IMR-90 (cell line): ENCODE data around the gene YPEL3. TPM values are rescaled to one million over a fixed set of nuclear protein-coding genes. Genes with fewer than 3 reads are reported as not detected.

Experiments used
- ATAC-seq: fragments of 200-7000 bp; cut with Tn5 transposase; 2 replicates; pipeline ENCODE4 v1.9.1; 2020; ENCODE audit warnings: low read depth, mild to moderate bottlenecking, moderate library complexity
- BruUV-seq: library from RNA; stranded (reverse); fragments of 400-500 nt; replicated peaks from 2 replicates; lab custom pipeline; 2021; lab: Mats Ljungman, UMichigan
- CTCF ChIA-PET: fragments of 300-600 bp; formaldehyde crosslinking; extraction: SDS; loops from one replicate; lab custom pipeline; 2021; ENCODE audit warnings: antibody characterized with exemption; lab: Yijun Ruan, JAX
- POLR2A ChIA-PET: fragments of 300-600 bp; sonication (Branson Sonifier 250); formaldehyde crosslinking; loops from one replicate; lab custom pipeline; 2022; ENCODE audit warnings: antibody characterized with exemption; ENCODE audit not compliant: unreplicated experiment; lab: Charles Lee
- DNase-seq: peaks from one replicate; pipeline ENCODE4 v3.0.0; 2013
- H2AFZ ChIP-seq: replicated peaks from 2 replicates; pipeline ENCODE3; 2013; ENCODE audit warnings: low read length, mild to moderate bottlenecking; ENCODE audit not compliant: poor library complexity
- H2AK5ac ChIP-seq: 2 replicates; pipeline ENCODE4 v1.6.1; 2013; ENCODE audit warnings: low read depth, low read length, inconsistent platforms
- H2AK9ac ChIP-seq: replicated peaks from 2 replicates; pipeline ENCODE3; 2013; ENCODE audit warnings: mild to moderate bottlenecking, low read depth, low read length, moderate library complexity; ENCODE audit not compliant: poor library complexity
- H2BK120ac ChIP-seq: 2 replicates; pipeline ENCODE4 v1.6.1; 2013; ENCODE audit warnings: low read depth, low read length, inconsistent platforms
- H2BK15ac ChIP-seq: 3 replicates; pipeline ENCODE4 v1.6.1; 2013; ENCODE audit warnings: low read depth, low read length, inconsistent platforms
- H2BK20ac ChIP-seq: 2 replicates; pipeline ENCODE4 v1.6.1; 2013; ENCODE audit warnings: low read depth, mild to moderate bottlenecking, inconsistent platforms, low read length, moderate library complexity
- H2BK5ac ChIP-seq: 2 replicates; pipeline ENCODE4 v1.6.1; 2013; ENCODE audit warnings: mild to moderate bottlenecking, low read depth, low read length, inconsistent platforms; ENCODE audit not compliant: poor library complexity, severe bottlenecking
- H3K14ac ChIP-seq: replicated peaks from 2 replicates; pipeline ENCODE4 v1.6.1; 2013; ENCODE audit warnings: low read depth, low read length, inconsistent platforms
- H3K18ac ChIP-seq: 2 replicates; pipeline ENCODE4 v1.6.1; 2013; ENCODE audit warnings: low read depth, low read length, control low read depth
- H3K23ac ChIP-seq: 2 replicates; pipeline ENCODE4 v1.6.1; 2013; ENCODE audit warnings: low read depth, low read length, inconsistent platforms
- H3K27ac ChIP-seq: 2 replicates; pipeline ENCODE4 v1.5.1; 2013; ENCODE audit warnings: mild to moderate bottlenecking, control low read depth, low read length; ENCODE audit not compliant: insufficient read depth
- H3K27me3 ChIP-seq: 2 replicates; pipeline ENCODE4 v1.6.1; 2013; ENCODE audit warnings: low read length; ENCODE audit not compliant: control insufficient read depth, insufficient read depth
- H3K36me3 ChIP-seq: 2 replicates; pipeline ENCODE4 v1.6.1; 2013; ENCODE audit warnings: low read length, mixed read lengths; ENCODE audit not compliant: control insufficient read depth, insufficient read depth
- H3K4ac ChIP-seq: 2 replicates; pipeline ENCODE4 v1.6.1; 2013; ENCODE audit warnings: low read depth, low read length, inconsistent platforms
- H3K4me1 ChIP-seq: 2 replicates; pipeline ENCODE4 v1.6.1; 2013; ENCODE audit warnings: low read length, mixed read lengths; ENCODE audit not compliant: control insufficient read depth, insufficient read depth
- H3K4me2 ChIP-seq: 2 replicates; pipeline ENCODE4 v1.6.1; 2013; ENCODE audit warnings: low read depth, mild to moderate bottlenecking, control low read depth, low read length, moderate library complexity
- H3K4me3 ChIP-seq: 2 replicates; pipeline ENCODE4 v1.5.1; 2013; ENCODE audit warnings: low read depth, mild to moderate bottlenecking, control low read depth, low read length, moderate library complexity; ENCODE audit not compliant: insufficient read depth
- H3K56ac ChIP-seq: 2 replicates; pipeline ENCODE4 v1.6.1; 2013; ENCODE audit warnings: low read length, inconsistent platforms; ENCODE audit not compliant: insufficient read depth; ENCODE audit errors: extremely low read depth
- H3K79me1 ChIP-seq, 2 experiments: 2 replicates each; pipeline ENCODE4 v1.6.1; 2013; ENCODE audit warnings: low read length in 2 of 2, inconsistent platforms in 1 of 2, low read depth in 1 of 2
- H3K9ac ChIP-seq: 2 replicates; pipeline ENCODE4 v1.6.1; 2013; ENCODE audit warnings: low read depth, low read length, control low read depth
- H3K9me1 ChIP-seq: 2 replicates; pipeline ENCODE4 v1.6.1; 2013; ENCODE audit warnings: low read length, inconsistent platforms; ENCODE audit not compliant: insufficient read depth
- H3K9me3 ChIP-seq: 2 replicates; pipeline ENCODE4 v1.6.1; 2013; ENCODE audit warnings: low read length; ENCODE audit not compliant: control insufficient read depth, insufficient read depth
- H4K20me1 ChIP-seq: 2 replicates; pipeline ENCODE4 v1.6.1; 2013; ENCODE audit warnings: low read length, inconsistent platforms; ENCODE audit not compliant: insufficient read depth
- H4K5ac ChIP-seq: 2 replicates; pipeline ENCODE4 v1.6.1; 2013; ENCODE audit warnings: mild to moderate bottlenecking, low read depth, low read length, control low read depth
- H4K8ac ChIP-seq, 2 experiments: 2 replicates each; pipeline ENCODE4 v1.6.1; 2013; ENCODE audit warnings: low read depth in 2 of 2, low read length in 2 of 2, control low read depth in 1 of 2, inconsistent platforms in 1 of 2
- H4K91ac ChIP-seq: 2 replicates; pipeline ENCODE4 v1.6.1; 2013; ENCODE audit warnings: low read depth, low read length, inconsistent platforms; ENCODE audit not compliant: insufficient read depth
- BHLHE40 ChIP-seq: fragments of 150-350 bp; IDR thresholded peaks from 2 replicates; pipeline ENCODE4 v1.6.1; 2016; ENCODE audit warnings: mild to moderate bottlenecking, low read depth, low read length
- CEBPB ChIP-seq: IDR thresholded peaks from 2 replicates; pipeline ENCODE4 v1.6.1; 2012; ENCODE audit warnings: low read depth, low read length, improper control_type of control experiment
- CHD1 ChIP-seq: IDR thresholded peaks from 2 replicates; pipeline ENCODE4 v1.6.1; 2012; ENCODE audit warnings: low read depth, low read length, improper control_type of control experiment
- FOS ChIP-seq: fragments of 150-350 bp; IDR thresholded peaks from 2 replicates; pipeline ENCODE4 v1.6.1; 2016; ENCODE audit warnings: low read depth, low read length
- MAFK ChIP-seq: IDR thresholded peaks from 2 replicates; pipeline ENCODE4 v1.6.1; 2012; ENCODE audit warnings: low read depth, low read length, improper control_type of control experiment
- MAZ ChIP-seq: IDR thresholded peaks from 2 replicates; pipeline ENCODE4 v1.6.1; 2012; ENCODE audit warnings: low read depth, mild to moderate bottlenecking, low read length, improper control_type of control experiment, moderate library complexity, borderline replicate concordance
- MXI1 ChIP-seq: IDR thresholded peaks from 2 replicates; pipeline ENCODE4 v1.6.1; 2012; ENCODE audit warnings: low read depth, mild to moderate bottlenecking, low read length, moderate library complexity, borderline replicate concordance
- NFE2L2 ChIP-seq: fragments of 150-350 bp; IDR thresholded peaks from 2 replicates; pipeline ENCODE4 v1.6.1; 2016; ENCODE audit warnings: low read depth, mild to moderate bottlenecking, low read length
- POLR2A ChIP-seq: IDR thresholded peaks from 2 replicates; pipeline ENCODE4 v1.6.1; 2012; ENCODE audit warnings: mild to moderate bottlenecking, low read depth, low read length
- RAD21 ChIP-seq: IDR thresholded peaks from 2 replicates; pipeline ENCODE4 v1.6.1; 2012; ENCODE audit warnings: low read length, improper control_type of control experiment
- RCOR1 ChIP-seq: IDR thresholded peaks from 2 replicates; pipeline ENCODE4 v1.6.1; 2012; ENCODE audit warnings: mild to moderate bottlenecking, low read length, improper control_type of control experiment; ENCODE audit not compliant: insufficient replicate concordance
- RFX5 ChIP-seq: IDR thresholded peaks from 2 replicates; pipeline ENCODE4 v1.8.0; 2012; ENCODE audit warnings: low read depth, mild to moderate bottlenecking, low read length, moderate library complexity
- SMC3 ChIP-seq: fragments of 150-350 bp; IDR thresholded peaks from 2 replicates; pipeline ENCODE4 v1.6.1; 2016; ENCODE audit warnings: low read depth, mild to moderate bottlenecking, antibody characterized with exemption, low read length, moderate library complexity
- WGBS, 2 experiments: methylation state at CpG; one replicate each; pipeline versions ENCODE4 v1.1.5 to v1.1.7; 2013; ENCODE audit warnings: missing lambda C conversion rate in 2 of 2; ENCODE audit not compliant: insufficient read length in 1 of 2; ENCODE audit errors: extremely low coverage in 2 of 2; 5-methylcytosine and 5-hydroxymethylcytosine counted together
- dilution Hi-C: fragments of 300-500 bp; cut with HindIII; formaldehyde crosslinking; loops from one replicate; pipeline ENCODE4 v1.14.3; 2018; ENCODE audit warnings: low sequenced_read_pairs; ENCODE audit not compliant: unreplicated experiment
- in situ Hi-C: fragments of 300-500 bp; cut with MboI; formaldehyde crosslinking; loops from 3 replicates; pipeline ENCODE4 v1.14.3; 2019; ENCODE audit warnings: low sequenced_read_pairs, inconsistent platforms, mixed read lengths
- intact Hi-C: fragments of 100-400 bp; cut with micrococcal nuclease; formaldehyde crosslinking; loops from 2 replicates; pipeline ENCODE4 v1.10.0; 2022
- polyA plus RNA-seq, 3 experiments: library from polyadenylated mRNA; depleted of rRNA; stranded (reverse); fragments of >200 nt; gene quantifications; 2 replicates each; pipeline ENCODE4 v1.2.3, GENCODE V29; 2012; ENCODE audit warnings: low replicate concordance in 1 of 3
- total RNA-seq: library from RNA; depleted of rRNA; stranded (reverse); fragments of >200 nt; gene quantifications from 2 replicates; pipeline ENCODE4 v1.2.3, GENCODE V29; 2012
- TF ChIP-seq, protein P1 (sequence below): conservative IDR thresholded peaks from 2 replicates; pipeline ENCODE4 v1.5.1; 2012; ENCODE audit warnings: mild to moderate bottlenecking, low read depth, low read length, improper control_type of control experiment
- TF ChIP-seq, protein P2 (sequence below): fragments of 150-350 bp; IDR thresholded peaks from 2 replicates; pipeline ENCODE4 v1.6.1; 2017; ENCODE audit warnings: mild to moderate bottlenecking, antibody characterized with exemption, low read length, low read depth

Gene YPEL3
- total and polyA plus RNA-seq, 2 of the 4 experiments (the other 2 are of a cell fraction) = 1.1 to 25.6 TPM

DNA sequence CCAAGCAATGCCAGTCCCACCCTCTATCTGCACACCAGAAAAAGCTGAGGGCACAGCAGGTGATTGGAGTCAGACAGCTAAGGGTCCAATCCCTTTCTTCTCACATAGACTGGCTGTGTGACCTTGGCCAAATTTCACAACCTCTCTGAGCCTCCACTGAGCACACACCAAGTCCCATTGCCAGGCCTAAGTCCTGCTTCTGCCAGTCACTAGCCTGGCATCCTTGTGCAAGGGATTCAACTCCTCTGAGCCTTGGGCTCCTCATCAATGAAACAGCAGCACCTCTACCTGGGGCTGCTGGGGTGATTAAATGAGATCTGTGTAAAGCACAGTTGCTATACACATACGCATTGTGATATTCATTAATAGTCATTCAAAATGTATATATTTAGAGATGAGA is 49.4 kb downstream of the YPEL3 start:
- dilution Hi-C loops = no loop called here
- in situ Hi-C loops = no loop called here
- BruUV-seq = no TSS peak

More for the DNA sequence above, 49.4 kb downstream of the YPEL3 start:
- Histone ChIP-seq H3K9ac (no peak overlapping the region), H4K20me1 (no peaks in the 10 kb centered on the region; the same call in 1 of the 2 replicates), H4K91ac (no peak overlapping the region), H3K27me3 (peaks cover 2% of the 10 kb centered on the region; the same call in 1 of the 2 replicates), H3K36me3 (no peaks in the 10 kb centered on the region), H3K79me1 (peaks cover 0 to 6% of the 10 kb centered on the region in 2 experiments; a peak in 2 of 4 replicates), H3K18ac (no peak overlapping the region), H2BK120ac (no peak overlapping the region), H3K56ac (no peak overlapping the region), H3K23ac (no peak overlapping the region), H2AK5ac (no peak overlapping the region), H2AFZ (no peak overlapping the region), H4K5ac (no peak overlapping the region), H3K4ac (no peak overlapping the region), H4K8ac (no peak overlapping the region), H3K4me1 (no peaks in the 10 kb centered on the region), H2AK9ac (no peak overlapping the region), H3K9me1 (peaks cover 7% of the 10 kb centered on the region), H2BK15ac (no peak overlapping the region), H2BK5ac (no peak overlapping the region), H3K14ac (no peak overlapping the region), H3K9me3 (no peaks in the 10 kb centered on the region), H3K4me2 (no peak overlapping the region), H3K27ac (no peak overlapping the region), H2BK20ac (no peak overlapping the region), H3K4me3 (no peak overlapping the region)
- ChIA-PET CTCF (no interaction called here), POLR2A (no interaction called here)
- DNase-seq (no peak), ATAC-seq (no peak)
- TF ChIP-seq FOS (no peak), MAZ (no peak), MXI1 (no peak), CHD1 (no peak), RCOR1 (no peak), MAFK (no peak), RFX5 (no peak), CEBPB (no peak), POLR2A (no peak), SMC3 (no peak), BHLHE40 (no peak), NFE2L2 (no peak), RAD21 (no peak)
- TF ChIP-seq, protein P1, sequence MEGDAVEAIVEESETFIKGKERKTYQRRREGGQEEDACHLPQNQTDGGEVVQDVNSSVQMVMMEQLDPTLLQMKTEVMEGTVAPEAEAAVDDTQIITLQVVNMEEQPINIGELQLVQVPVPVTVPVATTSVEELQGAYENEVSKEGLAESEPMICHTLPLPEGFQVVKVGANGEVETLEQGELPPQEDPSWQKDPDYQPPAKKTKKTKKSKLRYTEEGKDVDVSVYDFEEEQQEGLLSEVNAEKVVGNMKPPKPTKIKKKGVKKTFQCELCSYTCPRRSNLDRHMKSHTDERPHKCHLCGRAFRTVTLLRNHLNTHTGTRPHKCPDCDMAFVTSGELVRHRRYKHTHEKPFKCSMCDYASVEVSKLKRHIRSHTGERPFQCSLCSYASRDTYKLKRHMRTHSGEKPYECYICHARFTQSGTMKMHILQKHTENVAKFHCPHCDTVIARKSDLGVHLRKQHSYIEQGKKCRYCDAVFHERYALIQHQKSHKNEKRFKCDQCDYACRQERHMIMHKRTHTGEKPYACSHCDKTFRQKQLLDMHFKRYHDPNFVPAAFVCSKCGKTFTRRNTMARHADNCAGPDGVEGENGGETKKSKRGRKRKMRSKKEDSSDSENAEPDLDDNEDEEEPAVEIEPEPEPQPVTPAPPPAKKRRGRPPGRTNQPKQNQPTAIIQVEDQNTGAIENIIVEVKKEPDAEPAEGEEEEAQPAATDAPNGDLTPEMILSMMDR = no peak
- TF ChIP-seq, protein P2, sequence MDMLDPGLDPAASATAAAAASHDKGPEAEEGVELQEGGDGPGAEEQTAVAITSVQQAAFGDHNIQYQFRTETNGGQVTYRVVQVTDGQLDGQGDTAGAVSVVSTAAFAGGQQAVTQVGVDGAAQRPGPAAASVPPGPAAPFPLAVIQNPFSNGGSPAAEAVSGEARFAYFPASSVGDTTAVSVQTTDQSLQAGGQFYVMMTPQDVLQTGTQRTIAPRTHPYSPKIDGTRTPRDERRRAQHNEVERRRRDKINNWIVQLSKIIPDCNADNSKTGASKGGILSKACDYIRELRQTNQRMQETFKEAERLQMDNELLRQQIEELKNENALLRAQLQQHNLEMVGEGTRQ = no peak
- intact Hi-C loops = no loop called here
- WGBS, 2 experiments = no CpG with 5 or more reads among the region's 1 CpG
